Stimulated activated CD8-positive, alpha-beta memory T cell treated with anti-CD3 and anti-CD28 coated beads, Interleukin-7, amount 100 ng/mL, for 4 hours (primary cell): ENCODE results near the gene AK3.
"Not testable (repeated sequence)": the region's sequence is repeated elsewhere in the genome, so short reads cannot be mapped to it uniquely, and the experiment has no call there.

Experiments
- DNase-seq, 2 donors: peaks; one replicate each; pipeline ENCODE4 v3.0.0-alpha.2; 2020; ENCODE audit warnings: low read depth in 2 of 2

Gene AK3

DNA sequence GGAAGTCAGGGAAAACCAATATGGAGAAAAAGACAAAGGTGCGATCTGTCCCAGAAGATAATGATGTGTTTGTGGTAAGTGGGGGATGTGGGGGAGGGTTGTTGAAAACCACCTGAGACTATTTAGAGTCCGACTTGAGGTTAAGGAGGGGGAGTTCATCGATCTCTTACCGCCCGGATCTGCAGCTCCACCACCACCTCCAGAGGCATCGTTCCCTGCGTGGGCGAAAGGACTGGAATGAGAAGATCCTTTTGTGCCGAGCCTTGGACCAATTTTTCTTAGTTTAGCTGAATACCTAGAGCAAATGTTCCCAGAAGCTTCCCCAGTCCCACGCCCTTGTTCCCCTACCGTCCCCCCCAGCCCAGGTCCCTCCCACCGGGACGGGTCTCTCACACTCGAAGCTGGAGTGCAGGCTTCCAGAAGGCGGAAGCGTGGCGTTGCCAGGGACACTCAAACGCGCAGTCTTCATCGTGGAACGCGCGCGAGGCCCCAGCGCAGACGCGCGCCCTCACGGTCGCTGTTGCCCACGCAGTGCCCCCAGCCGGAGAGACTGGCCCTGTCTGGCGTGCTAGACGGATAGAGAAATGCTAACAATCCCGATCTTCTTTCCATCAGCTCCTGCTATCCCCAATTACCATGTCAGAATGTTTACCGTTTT is 74.8 kb downstream of the AK3 start, which contains the start of gene SPATA6L:
SPATA6L (minus strand) TSS at position 439 of the 658 bp plus-strand sequence; CDS start at position 209, 230 bp downstream.
- peak in 1 of 2 donors; percentile 23 for DNase-seq

DNA sequence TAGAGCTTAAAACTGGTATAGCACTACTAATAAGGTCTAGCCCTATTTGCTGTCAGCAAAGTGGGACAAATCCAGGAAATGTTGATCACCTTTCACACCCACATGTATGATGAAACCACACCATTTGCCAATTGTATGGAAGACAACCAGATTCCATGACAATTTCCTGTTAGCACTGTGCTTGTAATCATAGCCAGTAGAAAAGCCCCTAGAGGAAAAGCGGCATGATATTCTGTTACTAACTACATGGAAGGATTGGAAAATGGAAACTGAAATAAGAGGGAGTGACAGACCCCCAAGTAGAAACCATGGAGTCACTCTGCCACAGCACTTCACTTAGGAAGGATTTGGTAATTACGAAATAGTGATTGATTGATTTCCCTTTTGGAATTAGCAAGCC is 75.6 kb downstream of the AK3 start:
- DNase-seq = no peak

DNA sequence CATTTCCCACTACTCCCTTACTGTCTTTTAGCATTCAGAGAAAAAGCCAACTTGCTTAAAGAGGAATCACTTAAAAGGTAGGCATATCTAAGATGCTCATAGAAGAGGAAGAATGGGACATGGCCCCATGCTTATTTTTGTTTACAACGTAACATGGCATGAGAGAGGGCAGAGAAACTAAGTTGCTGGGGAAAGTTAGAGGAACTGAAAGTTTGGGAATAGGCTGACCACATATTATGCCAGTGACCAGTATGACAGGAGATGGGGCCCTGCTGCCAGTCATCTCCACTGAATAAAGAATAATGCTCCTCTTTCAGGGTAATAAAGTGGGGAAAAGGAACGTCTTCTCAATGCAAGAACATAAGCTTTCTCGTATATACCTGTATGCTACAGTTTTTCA is 77.0 kb downstream of the AK3 start:
- DNase-seq = no peak

DNA sequence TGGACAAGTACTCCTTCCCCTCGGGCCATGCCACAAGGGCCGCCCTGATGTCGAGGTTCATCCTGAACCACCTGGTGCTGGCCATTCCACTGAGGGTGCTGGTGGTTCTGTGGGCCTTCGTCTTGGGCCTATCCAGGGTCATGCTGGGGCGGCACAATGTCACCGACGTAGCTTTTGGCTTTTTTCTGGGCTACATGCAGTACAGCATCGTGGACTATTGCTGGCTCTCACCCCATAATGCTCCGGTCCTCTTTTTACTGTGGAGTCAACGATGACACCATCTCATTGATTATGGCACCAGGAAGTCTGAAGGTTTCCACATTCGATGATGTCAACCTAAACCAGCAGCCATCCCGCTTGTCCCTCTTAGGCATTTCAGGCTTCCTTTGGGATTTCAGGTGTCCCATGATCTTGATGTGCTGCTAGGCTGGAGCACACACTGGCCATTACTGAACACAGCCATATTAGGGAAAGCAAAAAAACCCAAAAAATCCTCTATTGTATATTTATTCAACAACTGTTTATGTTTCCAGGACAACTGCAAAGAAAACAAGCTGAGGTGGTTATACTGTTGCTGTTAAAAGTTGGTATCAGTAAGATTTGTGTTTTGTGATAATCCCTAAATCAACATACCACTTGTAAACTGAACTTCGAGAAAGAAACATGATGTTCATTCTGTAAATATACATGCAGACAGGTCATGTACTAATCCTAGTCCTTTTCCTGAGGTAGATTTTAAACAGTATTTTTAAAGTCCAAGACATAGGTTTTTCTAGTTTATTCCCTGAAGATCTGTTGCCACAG is 77.8 kb downstream of the AK3 start:
- DNase-seq = no peak

DNA sequence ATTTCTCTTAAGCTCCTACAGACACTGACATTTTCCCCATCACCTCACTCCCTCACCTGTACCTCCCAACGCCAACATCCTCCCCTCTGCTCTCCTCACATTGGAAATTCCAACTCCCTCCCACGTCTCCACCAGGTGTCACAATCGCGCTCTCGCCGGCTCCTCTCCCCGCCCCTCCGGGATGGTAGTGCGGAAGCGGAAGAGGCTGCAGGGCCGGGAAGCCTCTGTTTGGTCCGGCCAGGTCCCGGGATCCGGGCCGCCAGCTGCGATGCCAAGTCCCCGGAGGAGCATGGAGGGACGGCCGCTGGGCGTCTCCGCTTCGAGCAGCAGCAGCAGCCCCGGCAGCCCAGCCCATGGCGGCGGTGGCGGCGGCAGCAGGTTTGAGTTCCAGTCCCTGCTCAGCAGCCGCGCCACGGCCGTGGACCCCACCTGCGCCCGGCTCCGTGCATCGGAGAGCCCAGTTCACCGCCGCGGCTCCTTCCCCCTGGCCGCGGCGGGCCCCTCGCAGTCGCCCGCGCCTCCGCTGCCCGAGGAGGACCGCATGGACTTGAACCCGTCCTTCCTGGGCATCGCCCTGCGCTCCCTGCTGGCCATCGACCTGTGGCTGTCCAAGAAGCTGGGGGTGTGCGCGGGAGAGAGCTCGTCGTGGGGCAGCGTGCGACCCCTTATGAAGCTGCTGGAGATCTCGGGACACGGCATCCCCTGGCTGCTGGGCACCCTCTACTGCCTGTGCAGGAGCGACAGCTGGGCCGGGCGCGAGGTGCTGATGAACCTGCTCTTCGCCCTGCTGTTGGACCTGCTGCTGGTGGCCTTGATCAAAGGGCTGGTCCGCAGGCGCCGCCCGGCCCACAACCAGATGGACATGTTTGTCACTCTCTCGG is 78.7 kb downstream of the AK3 start, which contains the start of gene PLPP6:
PLPP6 (plus strand) TSS at position 187 of the 881 bp plus-strand sequence; CDS start at position 269, 82 bp downstream.
- peak; percentile 49 to 59 for DNase-seq

DNA sequence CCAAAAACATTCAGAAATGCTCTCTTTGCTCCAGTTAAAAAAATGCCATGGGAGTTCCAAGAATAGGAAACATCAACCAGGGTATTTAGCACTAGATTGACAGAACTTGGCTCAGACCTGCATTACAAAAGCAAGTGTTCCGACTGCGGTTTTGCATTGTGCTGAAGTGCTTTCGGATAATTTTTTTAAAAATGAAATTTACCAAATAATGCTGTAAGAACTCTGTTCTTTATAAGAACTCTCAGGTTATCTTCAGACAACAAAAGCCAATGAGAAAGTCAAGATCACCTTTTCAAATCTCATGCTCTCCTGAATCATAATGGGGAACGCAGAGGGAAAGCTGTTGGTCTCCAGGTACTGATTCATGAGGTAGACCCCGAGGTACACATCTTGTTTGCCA is 79.4 kb downstream of the AK3 start:
- no peak for DNase-seq

DNA sequence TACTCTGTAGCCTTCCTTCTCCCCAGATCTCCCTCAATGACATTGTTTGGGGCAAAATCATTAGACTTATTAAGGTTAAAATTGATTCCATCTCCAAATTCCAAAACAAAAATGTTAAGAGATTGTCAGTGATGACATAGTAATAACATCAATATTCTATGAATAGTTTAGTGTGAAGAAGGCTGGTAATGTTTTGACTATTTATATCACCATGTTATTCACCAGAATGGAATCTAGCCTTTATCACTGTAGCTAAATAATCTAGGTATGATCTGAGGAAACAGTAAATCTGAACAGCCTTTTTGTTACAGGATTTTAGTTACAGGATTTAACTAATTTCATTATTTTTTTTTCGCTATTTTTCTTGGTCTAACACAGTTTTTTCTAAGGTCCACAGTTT is 79.8 kb downstream of the AK3 start:
- DNase-seq = no peak

DNA sequence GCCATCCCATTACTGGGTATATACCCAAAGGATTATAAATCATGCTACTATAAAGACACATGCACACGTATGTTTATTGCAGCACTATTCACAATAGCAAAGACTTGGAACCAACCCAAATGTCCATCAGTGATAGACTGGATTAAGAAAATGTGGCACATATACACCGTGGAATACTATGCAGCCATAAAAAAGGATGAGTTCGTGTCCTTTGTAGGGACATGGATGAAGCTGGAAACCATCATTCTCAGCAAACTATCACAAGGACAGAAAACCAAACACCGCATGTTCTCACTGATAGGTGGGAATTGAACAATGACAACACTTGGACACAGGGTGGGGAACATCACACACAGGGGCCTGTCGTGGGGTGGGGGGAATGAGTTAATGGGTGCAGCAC is 80.3 kb downstream of the AK3 start:
- not testable (repeated sequence) for DNase-seq
